ENCODE measurements around the gene ARF3.
"Not testable (repeated sequence)": the region's sequence is repeated elsewhere in the genome, so short reads cannot be mapped to it uniquely, and the experiment has no call there.

Gene ARF3

DNA sequence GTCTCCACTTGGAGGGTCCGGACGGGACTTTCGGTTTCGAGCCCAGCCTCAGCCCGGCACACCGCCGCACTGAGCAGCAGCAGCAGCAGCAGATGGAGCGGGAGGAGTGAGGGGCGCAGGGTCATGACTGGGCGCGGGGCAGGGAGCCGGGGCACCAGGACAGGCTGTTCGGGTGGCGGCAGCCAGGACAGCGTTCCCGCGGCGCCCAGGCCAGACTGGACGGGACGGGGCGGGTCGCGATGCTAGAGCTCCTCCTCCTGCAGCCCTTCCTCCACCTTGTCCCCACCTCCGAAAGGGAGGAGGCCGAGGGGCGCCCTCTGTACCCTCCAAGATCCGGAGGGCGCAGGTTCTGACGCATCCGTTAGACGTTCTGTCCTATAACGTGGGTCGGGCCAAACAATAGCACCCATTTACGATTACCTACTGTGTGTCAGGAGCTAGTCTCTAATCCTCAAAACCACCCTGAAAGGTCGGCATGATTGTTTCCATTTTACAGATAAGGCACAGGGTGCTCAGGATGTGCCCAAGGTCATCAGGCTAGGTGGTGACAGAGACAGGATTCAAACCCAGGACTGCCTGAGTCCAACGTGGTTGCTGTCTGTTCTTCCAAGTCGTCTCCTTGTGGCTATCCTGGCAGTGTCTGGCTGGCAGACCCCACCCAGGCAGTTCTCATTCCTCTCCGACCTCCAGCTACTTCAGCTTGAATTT is 31.8 kb downstream of the ARF3 start, which contains the start of gene FKBP11:
TSS of gene FKBP11 (minus strand) at position 189 of the 708 bp plus-strand sequence. CDS start at position 125, 64 bp downstream.
- Histone ChIP-seq H3K9me3 (ENCODE audit: insufficient read depth, low read length) (no peaks in the 10 kb centered on the region), H3K27me3 (ENCODE audit: insufficient read depth, insufficient read length) (no peaks in the 10 kb centered on the region), H3K36me3 (ENCODE audit: insufficient read depth, insufficient read length, low read length) (peaks cover 88% of the 10 kb centered on the region), H3K4me3 (ENCODE audit: insufficient read length, low read depth) (no peak within 1 kb of the TSS), H3K4me1 (ENCODE audit: insufficient read depth, insufficient read length) (no peaks in the 10 kb centered on the region), H3K9ac (ENCODE audit: insufficient read length, low read depth) (no peak within 1 kb of the TSS)
- no peak for DNase-seq (ENCODE audit: low read depth, low spot score)
- TF ChIP-seq ZNF274 (IDR thresholded peaks at IDR 0.05; ENCODE audit: low read depth, low read length) = no peak
- no peak for TF ChIP-seq SUZ12 (IDR thresholded peaks at IDR 0.05; ENCODE audit: extremely low read depth, insufficient read depth, insufficient read length)

DNA sequence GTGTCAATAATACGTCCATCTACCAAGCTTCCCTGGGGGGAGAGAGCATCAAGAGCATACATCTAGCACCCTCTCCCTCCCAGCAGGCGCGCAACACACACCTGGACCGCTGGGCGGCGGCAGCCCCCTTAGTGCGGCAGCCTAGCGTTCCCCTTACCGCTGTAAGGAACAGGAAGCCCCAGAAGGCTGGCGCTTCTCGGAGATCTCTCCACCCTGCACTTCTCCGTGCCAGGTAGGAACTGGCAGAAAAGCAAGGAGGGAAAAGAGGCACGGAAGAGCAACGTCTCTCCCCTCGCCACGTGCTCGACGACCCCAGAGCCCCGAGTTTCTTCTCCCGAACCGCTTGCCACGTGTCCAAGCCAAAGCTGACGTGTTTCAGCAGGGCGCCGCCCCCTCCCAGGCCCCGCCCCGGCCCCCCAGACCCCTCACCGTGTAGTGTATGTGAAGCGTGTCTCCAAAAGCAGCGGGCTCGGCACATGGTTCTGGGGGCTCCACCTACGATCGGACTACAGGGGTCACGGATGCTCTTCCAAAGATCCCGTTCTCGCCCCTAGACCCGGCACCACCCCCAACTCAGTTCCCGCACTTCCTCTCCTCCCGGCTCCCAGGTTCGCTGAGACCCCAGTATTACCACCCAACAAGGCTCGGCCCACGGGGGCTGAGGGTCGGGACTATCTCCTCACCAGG is 32.5 kb downstream of the ARF3 start:
- Histone ChIP-seq H3K36me3 (ENCODE audit: insufficient read depth, insufficient read length, low read length) (peaks cover 82% of the 10 kb centered on the region), H3K27me3 (ENCODE audit: insufficient read depth, insufficient read length) (no peaks in the 10 kb centered on the region), H3K9ac (ENCODE audit: insufficient read length, low read depth) (no peak overlapping the region), H3K4me3 (ENCODE audit: insufficient read length, low read depth) (no peak overlapping the region), H3K9me3 (ENCODE audit: insufficient read depth, low read length) (no peaks in the 10 kb centered on the region), H3K4me1 (ENCODE audit: insufficient read depth, insufficient read length) (no peaks in the 10 kb centered on the region)
- TF ChIP-seq YY1 (IDR thresholded peaks at IDR 0.05; ENCODE audit: insufficient read depth, insufficient read length) (no peak), SUZ12 (IDR thresholded peaks at IDR 0.05; ENCODE audit: extremely low read depth, insufficient read depth, insufficient read length) (no peak), ZNF274 (IDR thresholded peaks at IDR 0.05; ENCODE audit: low read depth, low read length) (no peak)
- no peak for DNase-seq (ENCODE audit: low read depth, low spot score)

DNA sequence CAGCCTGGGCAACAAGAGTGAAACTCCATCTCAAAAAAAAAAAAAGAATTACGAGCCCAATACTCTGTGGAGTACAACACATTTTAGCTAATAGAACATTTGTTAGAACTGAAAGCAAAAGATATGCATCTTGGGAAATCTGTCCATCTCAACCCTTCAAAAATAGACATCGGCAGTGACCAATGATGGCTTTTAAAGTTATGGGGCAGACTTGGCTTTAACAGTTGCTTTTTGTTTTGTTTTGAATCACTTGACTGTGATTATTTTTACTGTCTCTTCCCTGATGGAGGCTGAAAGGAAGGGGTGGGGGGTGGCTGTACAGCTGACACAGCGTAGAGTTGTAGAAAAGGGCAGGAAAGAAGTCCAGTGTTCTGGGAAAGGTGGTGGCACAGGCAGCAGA is 34.2 kb downstream of the ARF3 start:
- H3K4me1 ChIP-seq (ENCODE audit: insufficient read depth, insufficient read length) = no peaks in the 10 kb centered on the region
- H3K36me3 ChIP-seq (ENCODE audit: insufficient read depth, insufficient read length, low read length) = peaks cover 79% of the 10 kb centered on the region
- H3K27me3 ChIP-seq (ENCODE audit: insufficient read depth, insufficient read length) = no peaks in the 10 kb centered on the region
- no peak overlapping the region for H3K4me3 ChIP-seq (ENCODE audit: insufficient read length, low read depth)
- no peak for DNase-seq (ENCODE audit: low read depth, low spot score)
- TF ChIP-seq ZNF274 (IDR thresholded peaks at IDR 0.05; ENCODE audit: low read depth, low read length) (no peak), YY1 (IDR thresholded peaks at IDR 0.05; ENCODE audit: insufficient read depth, insufficient read length) (no peak), SUZ12 (IDR thresholded peaks at IDR 0.05; ENCODE audit: extremely low read depth, insufficient read depth, insufficient read length) (no peak)
- H3K9ac ChIP-seq (ENCODE audit: insufficient read length, low read depth) = no peak overlapping the region
- H3K9me3 ChIP-seq (ENCODE audit: insufficient read depth, low read length) = peaks cover 7% of the 10 kb centered on the region

DNA sequence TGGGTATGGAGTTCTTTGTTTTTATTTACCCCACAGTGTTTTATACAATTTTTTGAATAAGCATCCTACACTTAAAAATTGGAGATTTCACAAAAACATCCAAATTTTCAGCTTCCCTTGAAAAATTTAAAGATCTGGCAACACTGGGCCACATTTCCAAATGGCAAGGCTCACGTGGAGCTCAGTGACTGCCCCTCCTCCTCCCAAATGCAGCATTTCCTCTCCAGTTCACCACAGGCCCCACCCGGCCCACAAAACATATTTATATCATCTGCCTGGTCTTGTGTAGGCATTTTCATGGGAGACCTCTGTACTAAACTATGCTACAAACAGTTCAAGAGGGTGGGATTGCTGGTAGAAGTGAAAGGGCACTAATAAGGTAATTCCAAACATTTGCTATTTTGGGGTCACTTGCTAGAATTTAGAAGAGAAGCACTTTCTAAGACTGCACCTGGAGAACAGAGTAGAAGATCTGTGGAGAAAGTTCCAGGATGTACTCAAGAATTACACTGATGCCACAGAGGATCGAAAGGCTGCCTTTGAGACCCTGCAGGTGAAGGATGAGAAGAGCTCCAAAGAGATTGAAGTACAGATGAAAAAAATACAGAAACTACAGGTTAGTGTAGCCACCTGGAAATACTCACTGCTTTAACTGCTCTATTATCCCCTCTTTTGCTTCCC is 39.3 kb downstream of the ARF3 start:
- H3K36me3 ChIP-seq (ENCODE audit: insufficient read depth, insufficient read length, low read length) = peaks cover 60% of the 10 kb centered on the region
- TF ChIP-seq YY1 (IDR thresholded peaks at IDR 0.05; ENCODE audit: insufficient read depth, insufficient read length) = no peak
- no peak for TF ChIP-seq SUZ12 (IDR thresholded peaks at IDR 0.05; ENCODE audit: extremely low read depth, insufficient read depth, insufficient read length)
- TF ChIP-seq ZNF274 (IDR thresholded peaks at IDR 0.05; ENCODE audit: low read depth, low read length) = no peak
- no peaks in the 10 kb centered on the region for H3K27me3 ChIP-seq (ENCODE audit: insufficient read depth, insufficient read length)
- no peak overlapping the region for H3K9ac ChIP-seq (ENCODE audit: insufficient read length, low read depth)
- no peak overlapping the region for H3K4me3 ChIP-seq (ENCODE audit: insufficient read length, low read depth)
- H3K9me3 ChIP-seq (ENCODE audit: insufficient read depth, low read length) = peaks cover 25% of the 10 kb centered on the region
- no peaks in the 10 kb centered on the region for H3K4me1 ChIP-seq (ENCODE audit: insufficient read depth, insufficient read length)
- no peak for DNase-seq (ENCODE audit: low read depth, low spot score)

DNA sequence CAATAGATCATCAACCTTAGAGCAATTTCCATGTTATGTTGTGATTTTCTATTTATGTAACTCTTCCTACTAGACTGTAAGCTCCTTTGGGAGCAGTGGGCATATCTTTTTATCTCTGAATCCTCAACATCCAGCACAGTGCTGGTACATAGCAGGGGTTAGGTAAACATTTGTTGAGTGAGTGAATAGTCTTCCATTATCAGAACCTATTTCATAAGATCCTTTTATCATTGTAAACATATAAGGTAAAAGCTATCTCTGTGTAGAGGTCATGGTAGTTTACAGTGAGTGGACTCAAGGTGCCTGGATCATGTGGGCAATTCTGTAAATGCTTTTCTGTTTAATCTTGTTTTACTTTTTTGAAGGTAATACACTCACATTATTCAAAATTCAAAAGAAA is 47.1 kb downstream of the ARF3 start:
- Histone ChIP-seq H3K4me3 (ENCODE audit: insufficient read length, low read depth) (no peak overlapping the region), H3K27me3 (ENCODE audit: insufficient read depth, insufficient read length) (peaks cover 1% of the 10 kb centered on the region), H3K4me1 (ENCODE audit: insufficient read depth, insufficient read length) (no peaks in the 10 kb centered on the region), H3K9ac (ENCODE audit: insufficient read length, low read depth) (no peak overlapping the region), H3K36me3 (ENCODE audit: insufficient read depth, insufficient read length, low read length) (peaks cover 8% of the 10 kb centered on the region), H3K9me3 (ENCODE audit: insufficient read depth, low read length) (no peaks in the 10 kb centered on the region)
- no peak for TF ChIP-seq SUZ12 (IDR thresholded peaks at IDR 0.05; ENCODE audit: extremely low read depth, insufficient read depth, insufficient read length)
- TF ChIP-seq ZNF274 (IDR thresholded peaks at IDR 0.05; ENCODE audit: low read depth, low read length) = no peak
- no peak for TF ChIP-seq YY1 (IDR thresholded peaks at IDR 0.05; ENCODE audit: insufficient read depth, insufficient read length)
- no peak for DNase-seq (ENCODE audit: low read depth, low spot score)

DNA sequence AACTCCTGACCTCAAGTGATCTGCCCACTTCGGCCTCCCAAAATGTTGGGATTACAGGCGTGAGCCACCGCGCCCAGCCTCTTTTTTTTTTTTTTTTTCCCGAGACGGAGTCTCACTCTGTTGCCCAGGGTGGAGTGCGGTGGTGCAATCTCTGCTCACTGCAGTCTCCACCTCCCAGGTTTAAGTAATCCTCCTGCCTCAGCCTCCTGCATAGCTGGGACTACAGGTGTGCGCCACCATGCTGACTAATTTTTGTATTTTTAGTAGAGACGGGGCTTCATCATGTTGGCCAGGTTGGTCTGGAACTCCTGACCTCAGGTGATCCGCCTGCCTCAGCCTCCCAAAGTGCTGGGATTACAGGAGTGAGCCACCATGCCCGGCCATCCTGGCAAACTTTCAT is 47.6 kb downstream of the ARF3 start:
- H3K4me3 ChIP-seq (ENCODE audit: insufficient read length, low read depth); DNase-seq (ENCODE audit: low read depth, low spot score); H3K9me3 ChIP-seq (ENCODE audit: insufficient read depth, low read length); H3K27me3 ChIP-seq (ENCODE audit: insufficient read depth, insufficient read length); H3K4me1 ChIP-seq (ENCODE audit: insufficient read depth, insufficient read length); H3K9ac ChIP-seq (ENCODE audit: insufficient read length, low read depth); H3K36me3 ChIP-seq (ENCODE audit: insufficient read depth, insufficient read length, low read length): not testable (repeated sequence)

DNA sequence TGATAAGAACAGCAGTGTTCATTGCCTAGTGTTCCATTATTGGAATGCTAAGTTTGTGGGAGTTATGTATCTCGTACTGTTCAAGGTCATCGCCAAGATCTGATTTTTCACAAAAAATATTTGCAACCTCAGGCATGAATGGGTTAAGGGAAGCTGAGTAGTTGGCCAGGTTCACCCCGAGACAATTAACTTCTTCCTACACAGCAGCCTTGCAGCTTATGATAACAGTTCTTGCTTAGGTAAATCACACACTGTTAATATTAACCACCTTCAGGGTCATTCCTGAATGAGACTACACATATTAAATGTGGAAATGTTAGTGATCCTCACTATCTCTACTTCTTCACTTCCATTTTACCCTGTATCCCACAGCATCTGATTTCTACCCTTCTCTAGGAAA is 50.0 kb downstream of the ARF3 start:
- Histone ChIP-seq H3K4me3 (ENCODE audit: insufficient read length, low read depth) (no peak overlapping the region), H3K9ac (ENCODE audit: insufficient read length, low read depth) (no peak overlapping the region), H3K4me1 (ENCODE audit: insufficient read depth, insufficient read length) (no peaks in the 10 kb centered on the region), H3K27me3 (ENCODE audit: insufficient read depth, insufficient read length) (peaks cover 2% of the 10 kb centered on the region), H3K9me3 (ENCODE audit: insufficient read depth, low read length) (no peaks in the 10 kb centered on the region), H3K36me3 (ENCODE audit: insufficient read depth, insufficient read length, low read length) (no peaks in the 10 kb centered on the region)
- TF ChIP-seq SUZ12 (IDR thresholded peaks at IDR 0.05; ENCODE audit: extremely low read depth, insufficient read depth, insufficient read length) (no peak), ZNF274 (IDR thresholded peaks at IDR 0.05; ENCODE audit: low read depth, low read length) (no peak), YY1 (IDR thresholded peaks at IDR 0.05; ENCODE audit: insufficient read depth, insufficient read length) (no peak)
- no peak for DNase-seq (ENCODE audit: low read depth, low spot score)

All from NT2/D1 (cell line).